ENCODE measurements around the gene FAH. TPM values are rescaled to one million over a fixed set of nuclear protein-coding genes. Genes with fewer than 3 reads are reported as not detected.

FAH gene
- total and polyA plus RNA-seq, 9 of the 15 experiments (the other 6 are each of a cell fraction or from before 2014, with no cell fraction given) = 66.8 to 310 (median 103) TPM

DNA sequence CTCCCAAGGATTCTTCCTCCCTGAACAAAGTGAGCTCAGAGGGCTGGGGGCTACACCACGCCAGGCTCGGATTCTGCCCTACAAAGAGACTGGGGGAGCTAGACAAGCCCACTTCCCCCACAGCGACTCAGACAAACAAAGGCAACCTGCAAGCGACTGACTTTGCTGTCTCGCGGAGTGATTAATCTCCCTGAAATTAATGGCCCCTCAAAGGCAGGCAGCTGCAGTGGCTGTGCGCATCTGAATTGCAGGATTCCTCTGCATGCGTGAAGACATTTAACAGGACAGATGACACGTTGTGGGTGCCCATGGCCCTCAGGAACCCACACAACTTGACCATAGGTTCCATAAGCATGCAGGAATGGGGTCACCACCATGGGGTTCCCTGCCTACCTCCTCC lies 80.8 kb downstream of the FAH start (continued):
- no peak for TF ChIP-seq GTF2A2 (tag; IDR thresholded peaks at IDR 0.05)

DNA sequence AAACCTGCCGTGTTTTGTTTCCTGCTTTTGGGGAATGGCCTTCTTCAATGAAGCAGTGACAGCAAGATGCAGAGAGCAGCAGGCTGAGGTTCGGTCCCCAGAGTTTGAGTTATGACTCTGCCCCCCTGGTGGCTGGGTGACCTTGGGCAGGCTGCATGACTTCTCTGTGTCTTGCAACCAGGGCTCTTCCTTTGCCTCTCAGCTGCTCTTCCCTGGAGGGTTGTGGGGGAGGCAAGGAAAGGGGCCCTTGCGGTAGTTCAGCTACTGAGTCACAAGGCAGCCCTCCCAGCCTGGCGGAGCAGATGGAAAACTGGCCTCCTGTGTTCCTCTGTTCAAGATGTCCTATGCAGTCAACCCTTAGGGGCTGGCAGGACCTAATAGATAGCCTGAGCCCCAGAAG lies 82.1 kb downstream of the FAH start:
- no peaks in the 10 kb centered on the region for H3K79me2 ChIP-seq (ENCODE audit: control insufficient read depth, insufficient read depth, low read length)
- in situ Hi-C loops (cut with MboI) (no loop called here), intact Hi-C loops (cut with micrococcal nuclease) (no loop called here)
- CTCF ChIA-PET (ENCODE audit: low intra/inter-chr PET ratio) = interaction anchor here (0.7 kb wide), 1 partner anchor 62 kb away, joined by 6 read pairs; no protein-coding TSS in a partner anchor
- H3K4me1 ChIP-seq (replicated peaks in 1 of 2; ENCODE audit: control insufficient read depth in 2 of 2, insufficient read depth in 2 of 2, low read length in 2 of 2) = no peaks in the 10 kb centered on the region
- no peak overlapping the region for H3K4me3 ChIP-seq
- H3K4me2 ChIP-seq (ENCODE audit: insufficient read depth, low read length) = no peak overlapping the region
- 4% methylated on average over 4 of the region's 4 CpGs for WGBS (ENCODE audit: insufficient coverage, low coverage, missing lambda C conversion rate)
- no peaks in the 10 kb centered on the region for H3K36me3 ChIP-seq (ENCODE audit: control insufficient read depth, insufficient read depth, low read length)
- H3K9me3 ChIP-seq (replicated peaks; ENCODE audit: control insufficient read depth, insufficient read depth, low read depth, low read length) = no peaks in the 10 kb centered on the region
- DNase-seq (ENCODE audit: extremely low read depth in 1 of 4, low spot score in 3 of 4) (peak; percentile 53 to 69 (median 56)), ATAC-seq (peak; percentile 95), FAIRE-seq (peak; percentile 83)
- H4K20me1 ChIP-seq (replicated peaks; ENCODE audit: control insufficient read depth, insufficient read depth, low read length) = no peaks in the 10 kb centered on the region; the same call in 1 of the 2 replicates
- POLR2A ChIA-PET = no interaction called here
- BruUV-seq (replicated peaks) = no TSS peak
- no peak overlapping the region for H3K27ac ChIP-seq (ENCODE audit: extremely low read depth, low read depth, low read length)
- H3K9me1 ChIP-seq (ENCODE audit: control insufficient read depth, insufficient read depth, low read length) = no peaks in the 10 kb centered on the region
- peaks cover 15 to 52% of the 10 kb centered on the region in 2 experiments; a peak in 4 of 5 replicates for H3K27me3 ChIP-seq (ENCODE audit: control insufficient read depth in 2 of 2, insufficient read depth in 2 of 2, low read length in 2 of 2)
- no peak overlapping the region for H3K9ac ChIP-seq (ENCODE audit: insufficient read depth in 1 of 2, low read depth in 2 of 2, low read length in 2 of 2)
- H2AFZ ChIP-seq (ENCODE audit: low read depth, low read length) = no peak overlapping the region
- TF ChIP-seq TEAD2 (tag; IDR thresholded peaks at IDR 0.05) (no peak), NRF1 (conservative IDR thresholded peaks at IDR 0.05 in 1 of 2, IDR thresholded peaks at IDR 0.05 in 1 of 2) (no peak), ZNF830 (CRISPR knock-in tag; IDR thresholded peaks at IDR 0.05) (no peak), TOE1 (IDR thresholded peaks at IDR 0.05; ENCODE audit: borderline replicate concordance) (no peak), TOE1 (CRISPR knock-in tag; IDR thresholded peaks at IDR 0.05; ENCODE audit: borderline replicate concordance, low read depth) (no peak), ZFP36 (IDR thresholded peaks at IDR 0.05; ENCODE audit: low read depth, low read length, partially characterized antibody) (peak; percentile 66), ZNF77 (CRISPR knock-in tag; IDR thresholded peaks at IDR 0.05) (no peak), PURB (CRISPR knock-in tag; IDR thresholded peaks at IDR 0.05; ENCODE audit: low read depth) (no peak), ZNF695 (CRISPR knock-in tag; IDR thresholded peaks at IDR 0.05) (no peak), CCNT2 (IDR thresholded peaks at IDR 0.05; ENCODE audit: borderline replicate concordance, extremely low read depth, insufficient read length, low read depth, low read length) (no peak), SNRNP70 (optimal IDR thresholded peaks at IDR 0.05; ENCODE audit: low read depth, low read length) (no peak)
- TF ChIP-seq, protein P1, sequence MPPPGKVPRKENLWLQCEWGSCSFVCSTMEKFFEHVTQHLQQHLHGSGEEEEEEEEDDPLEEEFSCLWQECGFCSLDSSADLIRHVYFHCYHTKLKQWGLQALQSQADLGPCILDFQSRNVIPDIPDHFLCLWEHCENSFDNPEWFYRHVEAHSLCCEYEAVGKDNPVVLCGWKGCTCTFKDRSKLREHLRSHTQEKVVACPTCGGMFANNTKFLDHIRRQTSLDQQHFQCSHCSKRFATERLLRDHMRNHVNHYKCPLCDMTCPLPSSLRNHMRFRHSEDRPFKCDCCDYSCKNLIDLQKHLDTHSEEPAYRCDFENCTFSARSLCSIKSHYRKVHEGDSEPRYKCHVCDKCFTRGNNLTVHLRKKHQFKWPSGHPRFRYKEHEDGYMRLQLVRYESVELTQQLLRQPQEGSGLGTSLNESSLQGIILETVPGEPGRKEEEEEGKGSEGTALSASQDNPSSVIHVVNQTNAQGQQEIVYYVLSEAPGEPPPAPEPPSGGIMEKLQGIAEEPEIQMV (tag; conservative IDR thresholded peaks at IDR 0.05; ENCODE audit: low read depth) = no peak
- TF ChIP-seq, protein P2, sequence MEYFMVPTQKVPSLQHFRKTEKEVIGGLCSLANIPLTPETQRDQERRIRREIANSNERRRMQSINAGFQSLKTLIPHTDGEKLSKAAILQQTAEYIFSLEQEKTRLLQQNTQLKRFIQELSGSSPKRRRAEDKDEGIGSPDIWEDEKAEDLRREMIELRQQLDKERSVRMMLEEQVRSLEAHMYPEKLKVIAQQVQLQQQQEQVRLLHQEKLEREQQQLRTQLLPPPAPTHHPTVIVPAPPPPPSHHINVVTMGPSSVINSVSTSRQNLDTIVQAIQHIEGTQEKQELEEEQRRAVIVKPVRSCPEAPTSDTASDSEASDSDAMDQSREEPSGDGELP (CRISPR knock-in tag; IDR thresholded peaks at IDR 0.05; ENCODE audit: borderline replicate concordance) = peak; percentile 39
- TF ChIP-seq, protein P3, sequence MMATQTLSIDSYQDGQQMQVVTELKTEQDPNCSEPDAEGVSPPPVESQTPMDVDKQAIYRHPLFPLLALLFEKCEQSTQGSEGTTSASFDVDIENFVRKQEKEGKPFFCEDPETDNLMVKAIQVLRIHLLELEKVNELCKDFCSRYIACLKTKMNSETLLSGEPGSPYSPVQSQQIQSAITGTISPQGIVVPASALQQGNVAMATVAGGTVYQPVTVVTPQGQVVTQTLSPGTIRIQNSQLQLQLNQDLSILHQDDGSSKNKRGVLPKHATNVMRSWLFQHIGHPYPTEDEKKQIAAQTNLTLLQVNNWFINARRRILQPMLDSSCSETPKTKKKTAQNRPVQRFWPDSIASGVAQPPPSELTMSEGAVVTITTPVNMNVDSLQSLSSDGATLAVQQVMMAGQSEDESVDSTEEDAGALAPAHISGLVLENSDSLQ (IDR thresholded peaks at IDR 0.05) = 0 out of 2 replicates have a peak, but pooled peaks have one; percentile 6
- TF ChIP-seq, protein P4, sequence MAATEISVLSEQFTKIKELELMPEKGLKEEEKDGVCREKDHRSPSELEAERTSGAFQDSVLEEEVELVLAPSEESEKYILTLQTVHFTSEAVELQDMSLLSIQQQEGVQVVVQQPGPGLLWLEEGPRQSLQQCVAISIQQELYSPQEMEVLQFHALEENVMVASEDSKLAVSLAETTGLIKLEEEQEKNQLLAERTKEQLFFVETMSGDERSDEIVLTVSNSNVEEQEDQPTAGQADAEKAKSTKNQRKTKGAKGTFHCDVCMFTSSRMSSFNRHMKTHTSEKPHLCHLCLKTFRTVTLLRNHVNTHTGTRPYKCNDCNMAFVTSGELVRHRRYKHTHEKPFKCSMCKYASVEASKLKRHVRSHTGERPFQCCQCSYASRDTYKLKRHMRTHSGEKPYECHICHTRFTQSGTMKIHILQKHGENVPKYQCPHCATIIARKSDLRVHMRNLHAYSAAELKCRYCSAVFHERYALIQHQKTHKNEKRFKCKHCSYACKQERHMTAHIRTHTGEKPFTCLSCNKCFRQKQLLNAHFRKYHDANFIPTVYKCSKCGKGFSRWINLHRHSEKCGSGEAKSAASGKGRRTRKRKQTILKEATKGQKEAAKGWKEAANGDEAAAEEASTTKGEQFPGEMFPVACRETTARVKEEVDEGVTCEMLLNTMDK (IDR thresholded peaks at IDR 0.05; ENCODE audit: borderline replicate concordance, insufficient read depth, low read depth, low read length, poor library complexity, severe bottlenecking) = peak; percentile 91

Measured in K562 (cell line).